NB4 (cell line): Measurements from ENCODE around the gene GABRR2.

Source experiments
- DNase-seq: peaks from one replicate; pipeline ENCODE4 v3.0.0; 2010; ENCODE audit warnings: low read depth
- H3K4me3 ChIP-seq: one replicate; pipeline ENCODE4 v1.5.1; 2011; ENCODE audit warnings: mild to moderate bottlenecking, low read depth, low read length, moderate library complexity
- CTCF ChIP-seq: IDR thresholded peaks from one replicate; pipeline ENCODE4 v1.5.1; 2012; ENCODE audit warnings: low read depth, low read length
- MAX ChIP-seq: IDR thresholded peaks from 2 replicates; pipeline ENCODE4 v1.6.1; 2011; ENCODE audit warnings: low read depth, low read length
- MYC ChIP-seq: IDR thresholded peaks from 2 replicates; pipeline ENCODE4 v1.6.1; 2011; ENCODE audit warnings: low read depth, low read length
- POLR2A ChIP-seq: IDR thresholded peaks from 2 replicates; pipeline ENCODE4 v1.6.1; 2011; ENCODE audit warnings: mild to moderate bottlenecking; ENCODE audit not compliant: insufficient read length; ENCODE audit errors: extremely low read depth

The GABRR2 gene

GRCh38 chr6:89314692-89315091 lies 407 bp downstream of the GABRR2 start:
- no peak overlapping the region for H3K4me3 ChIP-seq
- no peak for DNase-seq
- no peak for TF ChIP-seq MYC
- TF ChIP-seq CTCF = no peak
- TF ChIP-seq POLR2A = no peak
- no peak for TF ChIP-seq MAX

- TF ChIP-seq POLR2A (no peak), CTCF (no peak), MYC (no peak), MAX (no peak)
- H3K4me3 ChIP-seq = no peak overlapping the region
- DNase-seq = no peak
Measured at GRCh38 chr6:89313006-89313405, 2.1 kb downstream of the GABRR2 start.

- TF ChIP-seq POLR2A (no peak), MYC (no peak), CTCF (no peak), MAX (no peak)
- H3K4me3 ChIP-seq = no peak overlapping the region
- DNase-seq = peak; percentile 24
Measured at GRCh38 chr6:89311853-89312531, 3.1 kb downstream of the GABRR2 start.

- TF ChIP-seq POLR2A (no peak), CTCF (no peak), MYC (no peak), MAX (no peak)
Measured at GRCh38 chr6:89311530-89311852, 3.6 kb downstream of the GABRR2 start.

GRCh38 chr6:89310929-89311328 lies 4.2 kb downstream of the GABRR2 start:
- no peak for DNase-seq
- TF ChIP-seq CTCF = no peak
- no peak for TF ChIP-seq MAX
- no peak for TF ChIP-seq MYC
- TF ChIP-seq POLR2A = no peak
- H3K4me3 ChIP-seq = no peak overlapping the region

More at GRCh38 chr6:89311530-89311852, 3.6 kb downstream of the GABRR2 start:
- H3K4me3 ChIP-seq = no peak overlapping the region
- no peak for DNase-seq
